NCI-H82 treated with DMSO at 0.1 percent for 48 hours (cell line): Measurements from ENCODE around the gene SPATS2.

ENCODE experiments used
- DNase-seq: peaks from one replicate; lab custom pipeline; 2025; ENCODE audit not compliant: unreplicated experiment; lab: John Stamatoyannopoulos, UW

The SPATS2 gene

DNA sequence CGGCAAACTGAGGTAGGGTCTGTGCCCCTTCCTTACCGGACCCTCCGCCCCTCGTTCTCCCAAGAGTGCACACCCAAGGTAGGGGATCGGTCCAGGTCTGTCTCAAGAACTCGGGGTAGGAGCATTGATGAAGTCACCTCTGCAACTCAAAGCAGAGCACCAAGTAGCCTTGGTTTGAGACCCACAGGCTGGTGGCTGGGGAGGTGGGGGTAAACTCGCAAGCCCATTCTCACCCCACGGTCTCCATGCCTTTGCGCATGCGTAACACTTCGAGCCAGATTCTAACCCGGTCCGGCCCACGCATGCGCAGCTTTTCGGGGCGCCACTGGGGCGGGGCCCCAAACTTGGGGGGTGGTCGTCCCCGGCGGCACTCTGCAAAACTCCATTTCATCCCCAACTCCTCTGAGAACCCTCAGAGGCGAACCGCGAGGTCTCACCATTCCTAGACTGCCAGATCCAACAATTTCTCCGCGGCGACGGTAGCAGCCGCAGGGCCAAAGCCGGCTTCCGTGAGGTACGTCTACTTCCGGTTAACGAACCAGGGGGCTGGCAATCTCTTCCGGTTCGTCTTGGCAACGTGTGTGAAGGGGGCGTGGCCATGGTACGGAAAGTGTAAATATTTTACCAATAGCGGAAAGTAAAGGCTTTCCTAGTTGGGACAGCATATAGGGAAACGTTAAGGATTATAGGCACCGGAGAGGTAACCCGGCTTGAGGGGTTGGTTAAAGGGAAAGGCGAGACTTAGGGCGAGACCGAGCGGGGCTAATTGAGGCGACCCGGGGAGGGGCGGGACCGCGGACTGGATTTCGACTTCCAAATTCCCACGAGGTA, 200.6 kb downstream of the SPATS2 start, which contains the start of gene MCRS1:
MCRS1 (minus strand) TSS at position 532 of the 831 bp plus-strand sequence. CDS start 1,411 bp downstream, outside the sequence.
- DNase-seq = peak; percentile 87

DNA sequence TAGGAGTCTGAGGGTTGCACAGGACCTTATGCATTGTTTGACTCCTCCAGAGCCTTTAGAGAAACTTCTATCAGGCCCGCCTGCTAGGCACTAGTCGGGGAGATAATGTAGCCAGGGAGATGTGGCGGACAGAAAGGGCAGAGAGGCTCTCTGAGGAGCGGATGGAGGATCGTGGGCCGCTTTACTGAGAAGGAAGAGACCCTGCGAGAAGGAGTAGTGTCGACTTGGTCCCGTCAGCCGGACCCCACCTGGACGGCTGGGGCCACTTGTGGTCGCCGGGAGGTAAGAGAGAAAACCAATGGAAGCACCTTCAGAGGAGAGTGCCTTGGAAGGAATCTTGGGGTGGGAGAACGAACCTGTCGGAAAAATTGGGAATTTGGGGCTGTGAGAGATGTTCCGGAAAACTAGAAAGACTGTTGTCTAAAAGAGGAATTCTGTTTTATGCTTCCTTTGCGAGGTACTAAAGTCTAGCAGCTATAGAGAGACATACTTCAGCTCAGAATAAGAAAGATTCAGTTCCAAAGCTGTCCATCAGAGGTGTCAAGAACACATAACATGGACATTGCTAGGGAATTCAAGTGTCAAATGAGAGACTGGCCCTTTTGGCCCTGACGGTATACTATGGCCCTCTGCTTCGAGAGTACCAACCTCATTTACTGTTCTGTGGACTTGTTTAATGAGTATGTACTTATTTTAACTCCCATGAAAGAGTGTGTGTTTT, 201.3 kb downstream of the SPATS2 start:
- DNase-seq = no peak
